Transverse colon (tissue), 4 donors: Measurements from ENCODE around the gene THSD4.

Source experiments
- CTCF ChIP-seq, 5 experiments: fragments of 200-600 bp in 3 of 5; fragments of 450-650 bp in 2 of 5; sonication (generic) in 3 of 5; IDR thresholded peaks; 1 replicate in 2 of 5; 2 replicates in 3 of 5; pipeline ENCODE4 v1.5.1; 2016 to 2017; ENCODE audit warnings: antibody characterized with exemption in 5 of 5, inconsistent platforms in 3 of 5, mild to moderate bottlenecking in 2 of 5, moderate library complexity in 1 of 5
- POLR2AphosphoS5 ChIP-seq, 3 donors: sonication (generic); formaldehyde crosslinking; IDR thresholded peaks; one replicate each; pipeline ENCODE4 v1.6.1; 2016; ENCODE audit warnings: antibody characterized with exemption in 3 of 3

GRCh38 chr15:71207141-71207540, 91.9 kb downstream of the THSD4 start:
- TF ChIP-seq CTCF (IDR thresholded peaks at IDR 0.05), result no peak
- TF ChIP-seq POLR2AphosphoS5 (IDR thresholded peaks at IDR 0.05), result no peak
